ENCODE results near the gene LRRC49. TPM values are rescaled to one million over a fixed set of nuclear protein-coding genes. Genes with fewer than 3 reads are reported as not detected.

The LRRC49 gene
- total and polyA plus RNA-seq, 2 of the 13 experiments (the other 11 are each of a cell fraction or from before 2014, with no cell fraction given), result 0.57 to 1.00 TPM

- in situ Hi-C loops (cut with HindIII; ENCODE audit: extremely low pct_ligation_motif_present, low pct_unique_long_range_greater_than_20kb) (no loop called here), intact Hi-C loops (cut with micrococcal nuclease; ENCODE audit: unreplicated experiment) (no loop called here)
- ChIA-PET CTCF (ENCODE audit: low intra/inter-chr PET ratio, low total read pairs) (no interaction called here), POLR2A (no interaction called here)
- 58% methylated on average over 2 of the region's 2 CpGs for WGBS (ENCODE audit: low lambda C conversion rate)
- Histone ChIP-seq H4K20me1 (ENCODE audit: insufficient read depth, low read length) (no peaks in the 10 kb centered on the region), H3K4me3 (replicated peaks in 1 of 3; ENCODE audit: insufficient read depth in 1 of 3, low read depth in 2 of 3, low read length in 3 of 3) (no peak overlapping the region), H3K27ac (ENCODE audit: extremely low read length, insufficient read depth, low read length) (no peak overlapping the region), H3K9ac (ENCODE audit: insufficient read depth, low read depth, low read length) (no peak overlapping the region), H3K27me3 (ENCODE audit: control insufficient read depth in 1 of 2, insufficient read depth in 2 of 2, low read length in 2 of 2) (no peaks in the 10 kb centered on the region), H3K36me3 (replicated peaks in 1 of 2; ENCODE audit: control insufficient read depth in 1 of 2, insufficient read depth in 2 of 2, low read length in 2 of 2) (no peaks in the 10 kb centered on the region), H3K4me1 (ENCODE audit: insufficient read depth, low read length) (no peaks in the 10 kb centered on the region), H3K79me2 (ENCODE audit: insufficient read depth, low read length) (no peaks in the 10 kb centered on the region), H3K4me2 (ENCODE audit: low read depth, low read length) (no peak overlapping the region), H3K9me3 (ENCODE audit: low read length) (no peaks in the 10 kb centered on the region), H2AFZ (ENCODE audit: low read length) (no peak overlapping the region)
- ATAC-seq (no peak), FAIRE-seq (no peak), DNase-seq (ENCODE audit: low spot score) (no peak)
- TF ChIP-seq ARID2 (CRISPR knock-in tag; IDR thresholded peaks at IDR 0.05; ENCODE audit: borderline replicate concordance), result no peak
- TF ChIP-seq BCLAF1 (IDR thresholded peaks at IDR 0.05), result no peak
- TF ChIP-seq ZBTB49 (CRISPR knock-in tag; IDR thresholded peaks at IDR 0.05; ENCODE audit: borderline replicate concordance), result no peak
- no peak for TF ChIP-seq ELF1 (CRISPR knock-in tag; IDR thresholded peaks at IDR 0.05)
- no peak for TF ChIP-seq ZSCAN30 (CRISPR knock-in tag; IDR thresholded peaks at IDR 0.05)
- no peak for TF ChIP-seq ZFP82 (CRISPR knock-in tag; IDR thresholded peaks at IDR 0.05; ENCODE audit: borderline replicate concordance)
- TF ChIP-seq ARID4A (CRISPR knock-in tag; IDR thresholded peaks at IDR 0.05; ENCODE audit: borderline replicate concordance), result no peak
- TF ChIP-seq MAFG (CRISPR knock-in tag; IDR thresholded peaks at IDR 0.05), result no peak
- no peak for TF ChIP-seq ZNF121 (CRISPR knock-in tag; IDR thresholded peaks at IDR 0.05)
- TF ChIP-seq E2F5 (CRISPR knock-in tag; conservative IDR thresholded peaks at IDR 0.05), result no peak
- TF ChIP-seq ZFP62 (CRISPR knock-in tag; IDR thresholded peaks at IDR 0.05), result no peak
- TF ChIP-seq ZNF251 (CRISPR knock-in tag; IDR thresholded peaks at IDR 0.05), result no peak
- BruUV-seq (replicated peaks), result no TSS peak
These were observed 84.2 kb downstream of the LRRC49 start for GRCh38 chr15:70976851-70977250.

Data from HepG2 (cell line).